SK-N-SH (cell line): Measurements from ENCODE around the gene RIT1. TPM values are rescaled to one million over a fixed set of nuclear protein-coding genes. Genes with fewer than 3 reads are reported as not detected.

ENCODE experiments used
- CTCF ChIA-PET: fragments of 300-600, 350-600 bp; formaldehyde crosslinking; extraction: SDS; loops from one replicate; lab custom pipeline; 2021; lab: Yijun Ruan, JAX
- POLR2A ChIA-PET: fragments of 350-600 bp; sonication (Branson Sonifier 250); formaldehyde crosslinking; extraction: SDS; loops from one replicate; lab custom pipeline; 2020; ENCODE audit warnings: antibody characterized with exemption, inconsistent platforms; lab: Yijun Ruan, JAX
- DNase-seq: peaks from one replicate; pipeline ENCODE4 v3.0.0; 2012
- H2AFZ ChIP-seq: fragments of 200-600 bp; sonication (generic); 2 replicates; pipeline ENCODE4 v1.8.1; 2016; ENCODE audit warnings: antibody characterized with exemption, mild to moderate bottlenecking, low read depth
- H3F3A ChIP-seq: fragments of 200-600 bp; sonication (generic); replicated peaks from 2 replicates; pipeline ENCODE3; 2016; ENCODE audit warnings: antibody characterized with exemption, mild to moderate bottlenecking; ENCODE audit not compliant: insufficient read depth
- H3K27ac ChIP-seq, 2 experiments: fragments of 200-500 bp in 1 of 2; fragments of 200-600 bp in 1 of 2; sonication (Bioruptor generic) in 1 of 2; sonication (generic), shearing (Covaris generic) in 1 of 2; 2 replicates each; pipeline versions ENCODE4 v1.5.1 to v1.6.1; 2014 to 2016; ENCODE audit warnings: low read depth in 2 of 2, inconsistent platforms in 1 of 2, low read length in 1 of 2, mild to moderate bottlenecking in 1 of 2, mixed read lengths in 1 of 2
- H3K27me3 ChIP-seq: fragments of 200-600 bp; sonication (generic), shearing (Covaris generic); 2 replicates; pipeline ENCODE4 v1.6.1; 2016; ENCODE audit warnings: mixed run types; ENCODE audit not compliant: insufficient read depth
- H3K36me3 ChIP-seq, 2 experiments: fragments of 200-500 bp in 1 of 2; fragments of 200-600 bp in 1 of 2; sonication (Bioruptor generic) in 1 of 2; sonication (generic) in 1 of 2; replicated peaks in 1 of 2; 2 replicates each; pipeline versions ENCODE3 to v1.5.1; 2014 to 2016; ENCODE audit warnings: low read length in 1 of 2, mild to moderate bottlenecking in 1 of 2; ENCODE audit not compliant: insufficient read depth in 2 of 2, control insufficient read depth in 1 of 2
- H3K4me1 ChIP-seq, 2 experiments: fragments of 200-500 bp in 1 of 2; fragments of 200-600 bp in 1 of 2; sonication (Bioruptor generic) in 1 of 2; sonication (generic), shearing (Covaris generic) in 1 of 2; 2 replicates each; pipeline versions ENCODE4 v1.5.1 to v1.6.1; 2014 to 2016; ENCODE audit warnings: low read depth in 1 of 2, low read length in 1 of 2, mixed run types in 1 of 2; ENCODE audit not compliant: insufficient read depth in 2 of 2, control insufficient read depth in 1 of 2
- H3K4me2 ChIP-seq: fragments of 200-600 bp; sonication (generic), shearing (Covaris generic); 2 replicates; pipeline ENCODE4 v1.6.1; 2017; ENCODE audit warnings: mixed run types
- H3K4me3 ChIP-seq, 2 experiments: fragments of 200-500 bp in 1 of 2; fragments of 200-600 bp in 1 of 2; sonication (Bioruptor generic) in 1 of 2; sonication (generic), shearing (Covaris generic) in 1 of 2; 2 replicates each; pipeline versions ENCODE4 v1.5.1 to v1.8.1; 2014 to 2016; ENCODE audit warnings: low read depth in 2 of 2, inconsistent platforms in 1 of 2, low read length in 1 of 2, mild to moderate bottlenecking in 1 of 2, mixed read lengths in 1 of 2, moderate library complexity in 1 of 2
- H3K79me2 ChIP-seq: fragments of 200-600 bp; sonication (generic); 2 replicates; pipeline ENCODE4 v1.8.1; 2017; ENCODE audit warnings: mild to moderate bottlenecking; ENCODE audit not compliant: insufficient read depth
- H3K9ac ChIP-seq: fragments of 200-600 bp; sonication (generic); 2 replicates; pipeline ENCODE4 v1.6.1; 2017; ENCODE audit warnings: mixed run types
- H3K9me2 ChIP-seq: fragments of 200-600 bp; sonication (generic); 2 replicates; pipeline ENCODE4 v1.6.1; 2017; ENCODE audit warnings: mixed run types
- H3K9me3 ChIP-seq: fragments of 200-600 bp; sonication (generic); 2 replicates; pipeline ENCODE4 v1.6.1; 2017; ENCODE audit warnings: mixed run types, mild to moderate bottlenecking, moderate library complexity
- H4K20me1 ChIP-seq: fragments of 200-600 bp; sonication (generic); 2 replicates; pipeline ENCODE4 v1.6.1; 2017; ENCODE audit warnings: mild to moderate bottlenecking, mixed run types; ENCODE audit not compliant: insufficient read depth
- ELF1 ChIP-seq: IDR thresholded peaks from 2 replicates; pipeline ENCODE4 v1.4.0; 2012
- EP300 ChIP-seq, 2 experiments: IDR thresholded peaks; 2 replicates each; pipeline versions ENCODE4 v1.4.0 to v1.6.1; 2012; ENCODE audit warnings: borderline replicate concordance in 1 of 2, low read depth in 1 of 2, low read length in 1 of 2
- FOXM1 ChIP-seq: IDR thresholded peaks from 2 replicates; pipeline ENCODE4 v1.4.0; 2012; ENCODE audit warnings: low read depth, mild to moderate bottlenecking
- GABPA ChIP-seq: IDR thresholded peaks from 2 replicates; pipeline ENCODE4 v1.4.0; 2012; ENCODE audit warnings: low read depth, mild to moderate bottlenecking
- JUND ChIP-seq: IDR thresholded peaks from 2 replicates; pipeline ENCODE4 v1.4.0; 2012
- MEF2A ChIP-seq: IDR thresholded peaks from 2 replicates; pipeline ENCODE4 v1.4.0; 2012; ENCODE audit warnings: low read depth, borderline replicate concordance
- MXI1 ChIP-seq: IDR thresholded peaks from 2 replicates; pipeline ENCODE4 v1.6.1; 2012; ENCODE audit warnings: mild to moderate bottlenecking, low read depth, low read length, improper control_type of control experiment
- NFIC ChIP-seq: IDR thresholded peaks from 2 replicates; pipeline ENCODE4 v1.4.0; 2012; ENCODE audit warnings: borderline replicate concordance
- POLR2AphosphoS5 ChIP-seq: IDR thresholded peaks from 2 replicates; pipeline ENCODE4 v1.6.1; 2012; ENCODE audit warnings: low read depth, low read length
- RXRA ChIP-seq: IDR thresholded peaks from 2 replicates; pipeline ENCODE4 v1.4.0; 2012; ENCODE audit warnings: low read depth, mild to moderate bottlenecking, borderline replicate concordance
- SMC3 ChIP-seq: IDR thresholded peaks from 2 replicates; pipeline ENCODE4 v1.6.1; 2012; ENCODE audit warnings: low read depth, low read length, improper control_type of control experiment
- TAF1 ChIP-seq: IDR thresholded peaks from 2 replicates; pipeline ENCODE4 v1.6.1; 2012; ENCODE audit warnings: low read depth, mild to moderate bottlenecking, low read length, moderate library complexity, borderline replicate concordance
- TCF12 ChIP-seq: IDR thresholded peaks from 2 replicates; pipeline ENCODE4 v1.4.0; 2012
- YY1 ChIP-seq: IDR thresholded peaks from 2 replicates; pipeline ENCODE4 v1.4.0; 2012; ENCODE audit warnings: low read depth, mild to moderate bottlenecking
- WGBS: methylation state at CpG from one replicate; pipeline ENCODE4 v1.1.6; 2017; ENCODE audit warnings: low lambda C conversion rate; 5-methylcytosine and 5-hydroxymethylcytosine counted together
- polyA plus RNA-seq, 3 experiments: library from polyadenylated mRNA; depleted of rRNA; stranded (reverse); fragments of >200 nt; gene quantifications; 2 replicates each; pipeline ENCODE4 v1.2.3, GENCODE V29; 2012
- TF ChIP-seq, protein P1 (sequence below): IDR thresholded peaks from 2 replicates; pipeline ENCODE4 v1.4.0; 2012; ENCODE audit warnings: low read depth
- TF ChIP-seq, protein P2 (sequence below): fragments of 150-350 bp; IDR thresholded peaks from 2 replicates; pipeline ENCODE4 v1.6.1; 2016; ENCODE audit warnings: mild to moderate bottlenecking, low read depth, low read length
- TF ChIP-seq, protein P3 (sequence below): fragments of 200-600 bp; sonication (generic); IDR thresholded peaks from 2 replicates; pipeline ENCODE4 v1.6.1; 2017; ENCODE audit warnings: antibody characterized with exemption, mild to moderate bottlenecking, moderate library complexity
- TF ChIP-seq, protein P4 (sequence below): IDR thresholded peaks from 2 replicates; pipeline ENCODE4 v1.6.1; 2012; ENCODE audit warnings: mild to moderate bottlenecking, low read depth, low read length, moderate library complexity

Gene RIT1
- polyA plus RNA-seq, 1 of the 3 experiments (the other 2 are of a cell fraction): 28.8 TPM

DNA sequence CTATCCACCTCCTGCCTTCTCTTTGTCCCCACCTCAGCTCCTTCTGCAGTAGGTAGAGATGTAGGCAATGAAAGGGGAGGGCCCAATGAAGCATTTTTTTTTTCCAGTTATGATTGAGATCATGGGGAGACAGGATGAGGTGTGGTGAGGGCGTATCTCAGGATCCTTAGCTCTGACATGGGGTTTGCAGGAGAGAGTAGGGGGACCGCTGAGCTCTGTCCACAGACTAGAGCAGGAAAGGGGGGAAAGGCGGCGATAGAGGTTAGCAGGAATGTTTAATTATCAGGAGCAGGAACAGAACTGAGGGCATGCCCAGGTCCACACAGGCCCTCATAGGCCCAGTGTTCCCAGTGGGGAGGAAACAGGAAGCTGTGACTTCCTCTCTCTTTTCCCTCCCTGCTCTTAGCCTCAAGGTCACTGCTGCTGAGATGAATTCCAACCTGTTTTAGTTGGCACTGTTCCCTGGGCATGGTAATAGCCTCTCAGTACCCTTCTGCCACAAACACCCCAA is 29.4 kb upstream of the RIT1 start:
- H3K36me3 ChIP-seq: no peaks in the 10 kb centered on the region
- no peak for TF ChIP-seq YY1
- 0 out of 2 replicates have a peak, but pooled peaks have one; percentile 25 for TF ChIP-seq POLR2AphosphoS5
- TF ChIP-seq JUND: no peak
- no peak for TF ChIP-seq FOXM1
- no peak for TF ChIP-seq TAF1
- TF ChIP-seq, protein P1, sequence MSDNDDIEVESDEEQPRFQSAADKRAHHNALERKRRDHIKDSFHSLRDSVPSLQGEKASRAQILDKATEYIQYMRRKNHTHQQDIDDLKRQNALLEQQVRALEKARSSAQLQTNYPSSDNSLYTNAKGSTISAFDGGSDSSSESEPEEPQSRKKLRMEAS: peak; percentile 46; the same call in 1 of the 2 replicates
- TF ChIP-seq SMC3: no peak
- TF ChIP-seq MEF2A: no peak
- no peak for TF ChIP-seq EP300 (IDR thresholded peaks at IDR 0.05; ENCODE audit: borderline replicate concordance in 1 of 2, low read depth in 1 of 2, low read length in 1 of 2)
- peak; percentile 42; the same call in 1 of the 2 replicates for TF ChIP-seq ELF1
- peak; percentile 21; the same call in 1 of the 2 replicates for TF ChIP-seq TCF12
- no peak for TF ChIP-seq RXRA
- TF ChIP-seq GABPA: peak; percentile 60
- TF ChIP-seq, protein P2, sequence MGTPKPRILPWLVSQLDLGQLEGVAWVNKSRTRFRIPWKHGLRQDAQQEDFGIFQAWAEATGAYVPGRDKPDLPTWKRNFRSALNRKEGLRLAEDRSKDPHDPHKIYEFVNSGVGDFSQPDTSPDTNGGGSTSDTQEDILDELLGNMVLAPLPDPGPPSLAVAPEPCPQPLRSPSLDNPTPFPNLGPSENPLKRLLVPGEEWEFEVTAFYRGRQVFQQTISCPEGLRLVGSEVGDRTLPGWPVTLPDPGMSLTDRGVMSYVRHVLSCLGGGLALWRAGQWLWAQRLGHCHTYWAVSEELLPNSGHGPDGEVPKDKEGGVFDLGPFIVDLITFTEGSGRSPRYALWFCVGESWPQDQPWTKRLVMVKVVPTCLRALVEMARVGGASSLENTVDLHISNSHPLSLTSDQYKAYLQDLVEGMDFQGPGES: no peak
- TF ChIP-seq NFIC: peak; percentile 64
- TF ChIP-seq MXI1: no peak
- TF ChIP-seq, protein P3, sequence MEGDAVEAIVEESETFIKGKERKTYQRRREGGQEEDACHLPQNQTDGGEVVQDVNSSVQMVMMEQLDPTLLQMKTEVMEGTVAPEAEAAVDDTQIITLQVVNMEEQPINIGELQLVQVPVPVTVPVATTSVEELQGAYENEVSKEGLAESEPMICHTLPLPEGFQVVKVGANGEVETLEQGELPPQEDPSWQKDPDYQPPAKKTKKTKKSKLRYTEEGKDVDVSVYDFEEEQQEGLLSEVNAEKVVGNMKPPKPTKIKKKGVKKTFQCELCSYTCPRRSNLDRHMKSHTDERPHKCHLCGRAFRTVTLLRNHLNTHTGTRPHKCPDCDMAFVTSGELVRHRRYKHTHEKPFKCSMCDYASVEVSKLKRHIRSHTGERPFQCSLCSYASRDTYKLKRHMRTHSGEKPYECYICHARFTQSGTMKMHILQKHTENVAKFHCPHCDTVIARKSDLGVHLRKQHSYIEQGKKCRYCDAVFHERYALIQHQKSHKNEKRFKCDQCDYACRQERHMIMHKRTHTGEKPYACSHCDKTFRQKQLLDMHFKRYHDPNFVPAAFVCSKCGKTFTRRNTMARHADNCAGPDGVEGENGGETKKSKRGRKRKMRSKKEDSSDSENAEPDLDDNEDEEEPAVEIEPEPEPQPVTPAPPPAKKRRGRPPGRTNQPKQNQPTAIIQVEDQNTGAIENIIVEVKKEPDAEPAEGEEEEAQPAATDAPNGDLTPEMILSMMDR: no peak
- TF ChIP-seq, protein P4, sequence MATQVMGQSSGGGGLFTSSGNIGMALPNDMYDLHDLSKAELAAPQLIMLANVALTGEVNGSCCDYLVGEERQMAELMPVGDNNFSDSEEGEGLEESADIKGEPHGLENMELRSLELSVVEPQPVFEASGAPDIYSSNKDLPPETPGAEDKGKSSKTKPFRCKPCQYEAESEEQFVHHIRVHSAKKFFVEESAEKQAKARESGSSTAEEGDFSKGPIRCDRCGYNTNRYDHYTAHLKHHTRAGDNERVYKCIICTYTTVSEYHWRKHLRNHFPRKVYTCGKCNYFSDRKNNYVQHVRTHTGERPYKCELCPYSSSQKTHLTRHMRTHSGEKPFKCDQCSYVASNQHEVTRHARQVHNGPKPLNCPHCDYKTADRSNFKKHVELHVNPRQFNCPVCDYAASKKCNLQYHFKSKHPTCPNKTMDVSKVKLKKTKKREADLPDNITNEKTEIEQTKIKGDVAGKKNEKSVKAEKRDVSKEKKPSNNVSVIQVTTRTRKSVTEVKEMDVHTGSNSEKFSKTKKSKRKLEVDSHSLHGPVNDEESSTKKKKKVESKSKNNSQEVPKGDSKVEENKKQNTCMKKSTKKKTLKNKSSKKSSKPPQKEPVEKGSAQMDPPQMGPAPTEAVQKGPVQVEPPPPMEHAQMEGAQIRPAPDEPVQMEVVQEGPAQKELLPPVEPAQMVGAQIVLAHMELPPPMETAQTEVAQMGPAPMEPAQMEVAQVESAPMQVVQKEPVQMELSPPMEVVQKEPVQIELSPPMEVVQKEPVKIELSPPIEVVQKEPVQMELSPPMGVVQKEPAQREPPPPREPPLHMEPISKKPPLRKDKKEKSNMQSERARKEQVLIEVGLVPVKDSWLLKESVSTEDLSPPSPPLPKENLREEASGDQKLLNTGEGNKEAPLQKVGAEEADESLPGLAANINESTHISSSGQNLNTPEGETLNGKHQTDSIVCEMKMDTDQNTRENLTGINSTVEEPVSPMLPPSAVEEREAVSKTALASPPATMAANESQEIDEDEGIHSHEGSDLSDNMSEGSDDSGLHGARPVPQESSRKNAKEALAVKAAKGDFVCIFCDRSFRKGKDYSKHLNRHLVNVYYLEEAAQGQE: no peak
- no peaks in the 10 kb centered on the region for H3K27me3 ChIP-seq
- H3K79me2 ChIP-seq: no peaks in the 10 kb centered on the region
- no peaks in the 10 kb centered on the region for H4K20me1 ChIP-seq
- 74% methylated on average over 4 of the region's 4 CpGs for WGBS
- H3K4me2 ChIP-seq: peak overlapping the region; percentile 34; the same call in 1 of the 2 replicates
- CTCF ChIA-PET: interaction anchor here (1.0 to 5.2 kb wide), 6 partner anchors 14 to 126 kb away, joined by 3 to 83 read pairs (median 4); partner anchors contain the start of gene ARHGEF2
- no peaks in the 10 kb centered on the region for H3K9me3 ChIP-seq
- DNase-seq: peak; percentile 74
- peak overlapping the region; percentile 67 for H2AFZ ChIP-seq
- H3K9ac ChIP-seq: peak overlapping the region; percentile 22; the same call in 1 of the 2 replicates
- H3K27ac ChIP-seq: peak overlapping the region; percentile 71 to 84
- POLR2A ChIA-PET: interaction anchor here (0.8 to 1.4 kb wide), 4 partner anchors 8 to 111 kb away, joined by 3 to 5 read pairs (median 4); no protein-coding TSS in a partner anchor
- H3F3A ChIP-seq: peaks cover 48% of the 10 kb centered on the region
- H3K4me1 ChIP-seq: peaks cover 17 to 23% of the 10 kb centered on the region in 2 experiments
- H3K9me2 ChIP-seq: no peaks in the 10 kb centered on the region
- H3K4me3 ChIP-seq: no peak overlapping the region
